Measurements from ENCODE around the gene NUMA1. TPM values are rescaled to one million over a fixed set of nuclear protein-coding genes. Genes with fewer than 3 reads are reported as not detected.

The NUMA1 gene
- total RNA-seq, 1 donor from 2014 or later = 247 TPM

DNA sequence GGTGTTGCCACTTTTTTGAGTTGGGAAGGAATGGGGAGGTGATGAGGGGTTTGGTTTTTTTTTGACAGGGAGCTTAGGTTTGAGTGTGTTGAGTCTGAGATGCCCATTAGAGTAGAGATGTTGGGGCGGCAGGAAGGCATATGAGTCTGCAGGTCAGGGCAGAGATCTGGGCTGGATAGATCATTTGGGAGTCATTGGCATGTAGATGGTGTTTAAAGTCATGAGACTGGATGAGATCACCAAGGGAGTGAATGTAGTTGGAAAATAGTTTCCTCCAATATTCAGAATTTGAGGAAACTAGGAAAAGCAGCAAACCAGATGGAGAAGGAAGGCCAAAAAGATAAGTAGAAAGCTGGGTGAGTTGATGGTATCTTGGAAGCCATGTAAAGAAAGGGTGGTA is 34.2 kb upstream of the NUMA1 start:
- Mint-ChIP-seq H3K27me3 (ENCODE audit: unreplicated experiment) (no peaks in the 10 kb centered on the region), H3K27ac (ENCODE audit: unreplicated experiment) (no peak overlapping the region), H3K4me1 (ENCODE audit: unreplicated experiment) (peaks cover 17% of the 10 kb centered on the region), H3K9me3 (ENCODE audit: unreplicated experiment) (no peaks in the 10 kb centered on the region), H3K36me3 (ENCODE audit: unreplicated experiment) (no peaks in the 10 kb centered on the region), H3K4me3 (ENCODE audit: unreplicated experiment) (no peak overlapping the region)
- TF ChIP-seq CTCF (IDR thresholded peaks at IDR 0.05) = no peak
- no peak for DNase-seq (ENCODE audit: extremely low spot score, unreplicated experiment)

GRCh38 chr11:72112978-72113808 is 32.9 kb upstream of the NUMA1 start:
- H3K4me3 Mint-ChIP-seq (ENCODE audit: unreplicated experiment) = peak overlapping the region; percentile 90
- no peak for TF ChIP-seq CTCF (IDR thresholded peaks at IDR 0.05)
- H3K27me3 Mint-ChIP-seq (ENCODE audit: unreplicated experiment) = no peaks in the 10 kb centered on the region
- DNase-seq (ENCODE audit: extremely low spot score, unreplicated experiment) = no peak
- no peaks in the 10 kb centered on the region for H3K9me3 Mint-ChIP-seq (ENCODE audit: unreplicated experiment)
- no peaks in the 10 kb centered on the region for H3K36me3 Mint-ChIP-seq (ENCODE audit: unreplicated experiment)
- peak overlapping the region; percentile 100 for H3K27ac Mint-ChIP-seq (ENCODE audit: unreplicated experiment)
- H3K4me1 Mint-ChIP-seq (ENCODE audit: unreplicated experiment) = peaks cover 17% of the 10 kb centered on the region

GRCh38 chr11:72112143-72112977 is 32.0 kb upstream of the NUMA1 start, which contains the start of gene ANAPC15:
TSS of gene ANAPC15 (minus strand) at chr11:72112695. CDS start at chr11:72111276, 1,419 bp downstream.
- TF ChIP-seq CTCF (IDR thresholded peaks at IDR 0.05) = no peak
- H3K36me3 Mint-ChIP-seq (ENCODE audit: unreplicated experiment) = no peaks in the 10 kb centered on the region
- peak within 1 kb of the TSS; percentile 100 for H3K27ac Mint-ChIP-seq (ENCODE audit: unreplicated experiment)
- peak within 1 kb of the TSS; percentile 90 for H3K4me3 Mint-ChIP-seq (ENCODE audit: unreplicated experiment)
- peaks cover 17% of the 10 kb centered on the region for H3K4me1 Mint-ChIP-seq (ENCODE audit: unreplicated experiment)
- peak; percentile 97 for DNase-seq (ENCODE audit: extremely low spot score, unreplicated experiment)
- no peaks in the 10 kb centered on the region for H3K27me3 Mint-ChIP-seq (ENCODE audit: unreplicated experiment)
- no peaks in the 10 kb centered on the region for H3K9me3 Mint-ChIP-seq (ENCODE audit: unreplicated experiment)

GRCh38 chr11:72111300-72112142 is 31.2 kb upstream of the NUMA1 start:
- Mint-ChIP-seq H3K4me3 (ENCODE audit: unreplicated experiment) (peak overlapping the region; percentile 90), H3K4me1 (ENCODE audit: unreplicated experiment) (peaks cover 17% of the 10 kb centered on the region), H3K9me3 (ENCODE audit: unreplicated experiment) (no peaks in the 10 kb centered on the region), H3K27ac (ENCODE audit: unreplicated experiment) (peak overlapping the region; percentile 100), H3K27me3 (ENCODE audit: unreplicated experiment) (no peaks in the 10 kb centered on the region), H3K36me3 (ENCODE audit: unreplicated experiment) (no peaks in the 10 kb centered on the region)
- no peak for DNase-seq (ENCODE audit: extremely low spot score, unreplicated experiment)
- no peak for TF ChIP-seq CTCF (IDR thresholded peaks at IDR 0.05)
